ENCODE results near the gene ACTR1B.

GRCh38 chr2:97671526-97671925 is 7.7 kb upstream of the ACTR1B start:
- no peak for TF ChIP-seq CTCF (IDR thresholded peaks at IDR 0.05)
- TF ChIP-seq POLR2A (IDR thresholded peaks at IDR 0.05), result no peak
